H1 (cell line): Measurements from ENCODE around the gene PCDH11Y. TPM values are rescaled to one million over a fixed set of nuclear protein-coding genes. Genes with fewer than 3 reads are reported as not detected.
"Not testable (repeated sequence)": the region's sequence is repeated elsewhere in the genome, so short reads cannot be mapped to it uniquely, and the experiment has no call there.

ENCODE experiments used
- CTCF ChIA-PET: fragments of 300-600 bp; sonication (Branson Sonifier 250); formaldehyde crosslinking; loops from one replicate; lab custom pipeline; 2021; ENCODE audit not compliant: partially characterized antibody; lab: Charles Lee
- POLR2A ChIA-PET: fragments of 300-600 bp; sonication (Branson Sonifier 250); formaldehyde crosslinking; loops from one replicate; lab custom pipeline; 2021; ENCODE audit warnings: inconsistent platforms; ENCODE audit not compliant: partially characterized antibody; lab: Charles Lee
- DNase-seq, 2 experiments: peaks; one replicate each; pipeline versions ENCODE4 v3.0.0 to v3.0.0-alpha.2; 2010 to 2022; ENCODE audit warnings: low spot score in 2 of 2, low read depth in 1 of 2, mixed read lengths in 1 of 2
- FAIRE-seq: peaks from 2 replicates; lab custom pipeline; 2011; peaks lifted over from hg19 to GRCh38; lab: Jason Lieb, UNC
- H2AFZ ChIP-seq: 2 replicates; pipeline ENCODE4 v1.8.1; 2012; ENCODE audit warnings: low read length, inconsistent platforms
- H2AK5ac ChIP-seq: 2 replicates; pipeline ENCODE4 v1.6.1; 2013; ENCODE audit warnings: low read depth, low read length
- H2BK120ac ChIP-seq: replicated peaks from 2 replicates; pipeline ENCODE3; 2013; ENCODE audit warnings: low read depth, low read length, inconsistent platforms
- H2BK12ac ChIP-seq: 2 replicates; pipeline ENCODE4 v1.6.1; 2013; ENCODE audit warnings: low read depth, low read length
- H2BK15ac ChIP-seq: 2 replicates; pipeline ENCODE4 v1.6.1; 2013; ENCODE audit warnings: low read length
- H2BK20ac ChIP-seq: 2 replicates; pipeline ENCODE4 v1.6.1; 2013; ENCODE audit warnings: low read length
- H2BK5ac ChIP-seq: 2 replicates; pipeline ENCODE4 v1.6.1; 2013; ENCODE audit warnings: low read depth, low read length
- H3K14ac ChIP-seq: 2 replicates; pipeline ENCODE4 v1.6.1; 2013; ENCODE audit warnings: inconsistent platforms; ENCODE audit not compliant: insufficient read length
- H3K18ac ChIP-seq: 2 replicates; pipeline ENCODE4 v1.6.1; 2013; ENCODE audit warnings: low read length; ENCODE audit errors: extremely low read depth
- H3K23ac ChIP-seq: 2 replicates; pipeline ENCODE4 v1.6.1; 2013; ENCODE audit warnings: inconsistent platforms; ENCODE audit not compliant: insufficient read length
- H3K23me2 ChIP-seq: 2 replicates; pipeline ENCODE4 v1.6.1; 2013; ENCODE audit warnings: low read depth, low read length
- H3K27ac ChIP-seq: 2 replicates; pipeline ENCODE4 v1.6.1; 2011; ENCODE audit warnings: low read depth, low read length, inconsistent platforms
- H3K27me3 ChIP-seq, 4 experiments: replicated peaks in 1 of 4; 1 replicate in 1 of 4; 2 replicates in 3 of 4; pipeline versions ENCODE4 v1.6.1 to v1.8.1; 2011 to 2013; ENCODE audit warnings: low read length in 3 of 4, mild to moderate bottlenecking in 3 of 4, inconsistent platforms in 2 of 4, mixed read lengths in 2 of 4, moderate library complexity in 1 of 4; ENCODE audit not compliant: control insufficient read depth in 3 of 4, insufficient read depth in 3 of 4; ENCODE audit errors: extremely low read depth in 1 of 4
- H3K36me3 ChIP-seq, 4 experiments: 2 replicates each; pipeline versions ENCODE4 v1.6.1 to v1.8.1; 2011 to 2013; ENCODE audit warnings: mild to moderate bottlenecking in 4 of 4, low read length in 3 of 4, moderate library complexity in 2 of 4, control low read depth in 1 of 4, inconsistent platforms in 1 of 4; ENCODE audit not compliant: insufficient read depth in 4 of 4, control insufficient read depth in 2 of 4
- H3K4ac ChIP-seq: replicated peaks from 2 replicates; pipeline ENCODE3; 2013; ENCODE audit warnings: low read length, low read depth, mixed read lengths, inconsistent platforms; ENCODE audit not compliant: insufficient read length
- H3K4me1 ChIP-seq, 4 experiments: replicated peaks in 1 of 4; 1 replicate in 1 of 4; 2 replicates in 3 of 4; pipeline versions ENCODE4 v1.6.1 to v1.8.1; 2011 to 2013; ENCODE audit warnings: low read length in 3 of 4, inconsistent platforms in 2 of 4, mixed read lengths in 1 of 4; ENCODE audit not compliant: insufficient read depth in 4 of 4, control insufficient read depth in 3 of 4
- H3K4me2 ChIP-seq, 2 experiments: 2 replicates each; pipeline versions ENCODE4 v1.6.1 to v1.8.1; 2011 to 2013; ENCODE audit warnings: low read depth in 2 of 2, low read length in 2 of 2, control low read depth in 1 of 2, inconsistent platforms in 1 of 2, mild to moderate bottlenecking in 1 of 2; ENCODE audit not compliant: insufficient read depth in 1 of 2
- H3K4me3 ChIP-seq, 4 experiments: fragments of 200-600, 300-600 bp in 1 of 4; sonication (generic), shearing (Covaris generic), sonication (Bioruptor Twin) in 1 of 4; 2 replicates each; pipeline versions ENCODE4 v1.5.1 to v1.8.1; 2011 to 2016; ENCODE audit warnings: low read length in 4 of 4, low read depth in 3 of 4, control low read depth in 2 of 4, inconsistent platforms in 2 of 4, mild to moderate bottlenecking in 2 of 4, mixed read lengths in 1 of 4, moderate library complexity in 1 of 4; ENCODE audit not compliant: insufficient read depth in 2 of 4; ENCODE audit errors: extremely low read depth in 1 of 4
- H3K56ac ChIP-seq: replicated peaks from 2 replicates; pipeline ENCODE3; 2013; ENCODE audit warnings: low read depth, mild to moderate bottlenecking, mixed read lengths, low read length, inconsistent platforms; ENCODE audit not compliant: insufficient read length
- H3K79me1 ChIP-seq: 2 replicates; pipeline ENCODE4 v1.6.1; 2013; ENCODE audit warnings: low read depth, low read length, control low read depth
- H3K79me2 ChIP-seq, 2 experiments: 2 replicates each; pipeline versions ENCODE4 v1.6.1 to v1.8.1; 2012 to 2013; ENCODE audit warnings: low read length in 2 of 2, mild to moderate bottlenecking in 2 of 2, inconsistent platforms in 1 of 2; ENCODE audit not compliant: insufficient read depth in 2 of 2, control insufficient read depth in 1 of 2
- H3K9ac ChIP-seq, 4 experiments: replicated peaks in 1 of 4; 1 replicate in 1 of 4; 2 replicates in 3 of 4; pipeline versions ENCODE4 v1.6.1 to v1.8.1; 2011 to 2013; ENCODE audit warnings: low read depth in 3 of 4, low read length in 3 of 4, control low read depth in 2 of 4, mild to moderate bottlenecking in 2 of 4, moderate library complexity in 2 of 4, inconsistent platforms in 1 of 4; ENCODE audit errors: extremely low read depth in 1 of 4
- H3K9me3 ChIP-seq, 2 experiments: 2 replicates each; pipeline versions ENCODE4 v1.6.1 to v1.8.1; 2012 to 2013; ENCODE audit warnings: mild to moderate bottlenecking in 2 of 2, moderate library complexity in 2 of 2, control low read depth in 1 of 2, inconsistent platforms in 1 of 2, low read depth in 1 of 2, low read length in 1 of 2, mixed read lengths in 1 of 2; ENCODE audit not compliant: insufficient read depth in 2 of 2
- H4K20me1 ChIP-seq, 2 experiments: replicated peaks in 1 of 2; 2 replicates each; pipeline versions ENCODE3 to v1.8.1; 2011 to 2013; ENCODE audit warnings: inconsistent platforms in 2 of 2, low read length in 2 of 2, mild to moderate bottlenecking in 1 of 2; ENCODE audit not compliant: insufficient read depth in 2 of 2, control insufficient read depth in 1 of 2
- H4K5ac ChIP-seq: 2 replicates; pipeline ENCODE4 v1.6.1; 2013; ENCODE audit warnings: low read length, low read depth, mixed read lengths, inconsistent platforms; ENCODE audit not compliant: insufficient read length
- H4K8ac ChIP-seq: 2 replicates; pipeline ENCODE4 v1.8.0; 2013; ENCODE audit warnings: mild to moderate bottlenecking, moderate library complexity, low read length, inconsistent platforms; ENCODE audit not compliant: insufficient read depth; ENCODE audit errors: extremely low read depth
- H4K91ac ChIP-seq: replicated peaks from 2 replicates; pipeline ENCODE3; 2013; ENCODE audit warnings: low read length, mixed read lengths, inconsistent platforms; ENCODE audit not compliant: insufficient read length
- WGBS, 2 experiments: shearing (Covaris generic) in 1 of 2; methylation state at CpG; one replicate each; pipeline versions ENCODE4 v1.1.6 to v1.1.7; 2013 to 2015; ENCODE audit warnings: low lambda C conversion rate in 2 of 2, mixed read lengths in 2 of 2, inconsistent platforms in 1 of 2, low coverage in 1 of 2, missing lambda C conversion rate in 1 of 2; ENCODE audit not compliant: insufficient replicate concordance in 2 of 2, insufficient coverage in 1 of 2, insufficient read length in 1 of 2; ENCODE audit errors: extremely low coverage in 1 of 2, missing lambda C conversion rate in 1 of 2; 5-methylcytosine and 5-hydroxymethylcytosine counted together
- polyA plus RNA-seq, 7 experiments: library from polyadenylated mRNA; depleted of rRNA in 3 of 7; stranded (reverse) in 5 of 7; unstranded in 2 of 7; fragments of >200 nt in 5 of 7; fragments of 200-250 nt in 2 of 7; gene quantifications; 1 replicate in 5 of 7; 2 replicates in 1 of 7; 4 replicates in 1 of 7; pipeline versions ENCODE4 v1.2.1 to v1.2.3, GENCODE V29; 2011 to 2013; ENCODE audit warnings: missing spikeins in 2 of 7, mixed read lengths in 2 of 7
- total RNA-seq: library from RNA; stranded (reverse); fragmentation: NEBNext Ultra II Directional; extraction: Animal tissue kit (Norgen Biotek cat#: 25700); gene quantifications from 2 replicates; pipeline ENCODE4 v1.2.1, GENCODE V29; 2021

PCDH11Y gene
- total and polyA plus RNA-seq, 2 of the 8 experiments (the other 6 are each of a cell fraction or from before 2014, with no cell fraction given), result 0.86 to 9.3 TPM

DNA sequence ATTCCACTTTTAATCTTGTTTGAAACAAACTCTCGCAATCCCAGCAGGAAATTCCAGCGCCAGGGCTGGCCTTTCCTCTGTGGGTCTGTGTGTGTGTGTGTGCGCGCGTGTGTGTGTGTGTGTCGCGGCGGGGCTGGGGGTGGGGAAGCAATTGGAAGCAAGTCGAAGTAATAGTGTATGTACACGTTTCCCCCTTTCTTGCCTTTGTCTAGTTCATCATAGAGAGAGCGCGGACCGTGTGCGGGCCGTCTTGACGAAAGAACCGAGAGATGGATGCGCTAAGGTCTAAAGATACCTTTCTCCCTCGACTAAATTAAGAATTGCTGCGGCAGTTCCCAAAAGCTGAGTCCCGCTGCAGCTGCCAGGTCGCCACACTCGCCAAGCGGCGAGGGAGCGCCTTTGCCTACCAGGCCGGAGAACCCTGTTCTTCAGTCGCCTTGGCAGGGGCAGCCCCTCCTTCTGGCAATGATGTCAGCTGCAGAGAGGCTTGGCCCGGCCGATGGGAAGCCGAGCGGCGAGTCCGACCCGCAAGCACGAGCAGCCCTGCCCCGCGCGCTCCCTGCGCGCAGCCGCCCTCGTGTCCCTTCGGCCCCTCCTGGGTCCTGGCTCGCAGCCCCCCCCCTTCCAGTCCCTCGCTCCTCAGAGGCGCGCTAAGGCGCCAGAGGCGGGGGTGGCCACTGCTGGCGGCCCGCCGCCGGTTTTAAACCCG, 2.5 kb downstream of the PCDH11Y start:
- H2BK15ac ChIP-seq, CTCF ChIA-PET, H2BK120ac ChIP-seq, H2BK20ac ChIP-seq, POLR2A ChIA-PET, H4K5ac ChIP-seq, H3K4ac ChIP-seq, H3K4me1 ChIP-seq, H3K23me2 ChIP-seq, H3K79me2 ChIP-seq, H2BK5ac ChIP-seq, H4K91ac ChIP-seq, H3K14ac ChIP-seq, H2BK12ac ChIP-seq, H4K8ac ChIP-seq, H3K23ac ChIP-seq, H2AK5ac ChIP-seq, H3K9ac ChIP-seq, H3K18ac ChIP-seq, H3K27ac ChIP-seq, H2AFZ ChIP-seq, H3K9me3 ChIP-seq, H3K56ac ChIP-seq, H3K36me3 ChIP-seq, H3K79me1 ChIP-seq, H4K20me1 ChIP-seq, FAIRE-seq: not testable (repeated sequence)
- peak overlapping the region; percentile 53 to 54 for H3K4me2 ChIP-seq
- peak in 1 of 2 experiments; percentile 43 for DNase-seq
- 0% methylated on average over 15 of the region's 55 CpGs; no CpG with 5 or more reads in 1 of the 2 experiments for WGBS, 2 experiments
- peak overlapping the region in 2 of 4 experiments; percentile 11 to 56; a peak in 5 of 8 replicates for H3K4me3 ChIP-seq
- peaks cover 0 to 11% (median 3%) of the 10 kb centered on the region in 4 experiments; a peak in 4 of 7 replicates for H3K27me3 ChIP-seq

DNA sequence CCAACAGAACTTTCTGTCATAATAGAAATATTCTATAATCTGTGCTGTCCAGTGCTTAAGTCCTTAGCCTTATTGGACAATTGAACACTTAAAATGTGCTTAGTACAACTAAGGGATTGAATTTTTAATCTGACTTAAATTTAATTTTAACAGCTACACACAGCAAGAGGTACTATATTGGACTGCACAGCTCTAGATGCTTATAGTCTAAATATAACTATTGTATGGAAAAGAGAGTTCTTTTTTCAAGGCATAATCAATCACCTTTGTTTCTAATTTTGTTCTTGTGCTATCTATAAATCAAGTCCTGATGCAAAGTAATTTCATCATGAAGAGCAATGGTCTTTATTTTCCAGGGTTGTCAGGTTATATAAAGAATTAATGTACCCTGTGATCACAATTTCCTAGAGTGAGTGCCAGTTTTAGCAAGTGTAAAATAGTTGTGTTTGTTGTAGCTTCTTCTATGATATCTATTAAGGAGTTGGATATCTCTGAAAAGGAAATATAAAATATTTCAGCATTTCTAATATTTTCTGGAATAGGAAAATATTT, 39.0 kb downstream of the PCDH11Y start:
- H4K91ac ChIP-seq, POLR2A ChIA-PET, H4K20me1 ChIP-seq, DNase-seq, H3K23ac ChIP-seq, H2BK120ac ChIP-seq, H3K4me2 ChIP-seq, H3K9ac ChIP-seq, H3K4ac ChIP-seq, H3K4me1 ChIP-seq, CTCF ChIA-PET, H2AK5ac ChIP-seq, H2BK12ac ChIP-seq, H3K79me1 ChIP-seq, H3K18ac ChIP-seq, H3K79me2 ChIP-seq, H3K36me3 ChIP-seq, H2BK15ac ChIP-seq, H3K14ac ChIP-seq, H3K9me3 ChIP-seq, FAIRE-seq, H3K27ac ChIP-seq, H2BK20ac ChIP-seq, H2AFZ ChIP-seq, H3K56ac ChIP-seq, H3K23me2 ChIP-seq, H3K4me3 ChIP-seq, H4K8ac ChIP-seq, H2BK5ac ChIP-seq, H3K27me3 ChIP-seq, H4K5ac ChIP-seq: not testable (repeated sequence)
